Measurements from ENCODE around the gene PNPLA7.

GRCh38 chr9:137435980-137436760 lies 114.0 kb downstream of the PNPLA7 start:
- TF ChIP-seq CTCF (IDR thresholded peaks at IDR 0.05) (no peak), EZH2 (IDR thresholded peaks at IDR 0.05; ENCODE audit: borderline replicate concordance, insufficient read depth, low read depth, low read length, poor library complexity, severe bottlenecking) (no peak)

Data from B cell (primary cell).